WTC11 (cell line): ENCODE results near the gene HYAL1. TPM values are rescaled to one million over a fixed set of nuclear protein-coding genes. Genes with fewer than 3 reads are reported as not detected.

Experiments used
- ATAC-seq: fragments of 200-7000 bp; cut with Tn5 transposase; 2 replicates; pipeline ENCODE4 v1.10.0; 2021; ENCODE audit warnings: mild to moderate bottlenecking, moderate library complexity
- CTCF ChIA-PET: fragments of 300-600 bp; sonication (Branson Sonifier 250); formaldehyde crosslinking; loops from one replicate; lab custom pipeline; 2021; ENCODE audit warnings: antibody characterized with exemption; lab: Charles Lee
- POLR2A ChIA-PET: fragments of 350-600 bp; sonication (Branson Sonifier 250); formaldehyde crosslinking; loops from one replicate; lab custom pipeline; 2021; ENCODE audit warnings: antibody characterized with exemption; lab: Charles Lee
- DNase-seq: peaks from one replicate; pipeline ENCODE4 v3.0.0; 2021; ENCODE audit warnings: low spot score
- H3K27ac Mint-ChIP-seq: 2 replicates; pipeline ENCODE4 v1.8.0; 2021; ENCODE audit warnings: mixed read lengths
- H3K27me3 Mint-ChIP-seq: 2 replicates; pipeline ENCODE4 v1.8.0; 2021; ENCODE audit warnings: low read depth, mild to moderate bottlenecking, moderate library complexity, mixed read lengths
- H3K36me3 Mint-ChIP-seq: 2 replicates; pipeline ENCODE4 v1.8.0; 2021; ENCODE audit warnings: mixed read lengths
- H3K4me1 Mint-ChIP-seq: 2 replicates; pipeline ENCODE4 v1.8.0; 2022; ENCODE audit warnings: mixed read lengths
- H3K4me3 Mint-ChIP-seq: 2 replicates; pipeline ENCODE4 v1.8.0; 2021; ENCODE audit warnings: mild to moderate bottlenecking, moderate library complexity, mixed read lengths
- H3K9me3 Mint-ChIP-seq: 2 replicates; pipeline ENCODE4 v1.8.0; 2021; ENCODE audit warnings: mixed read lengths
- ATF2 ChIP-seq: sonication (generic); formaldehyde crosslinking; IDR thresholded peaks from 2 replicates; pipeline ENCODE4 v1.8.1; 2022; ENCODE audit warnings: low read depth, missing genetic modification reagents, borderline replicate concordance
- ERG ChIP-seq: fragments of 250-450 bp; sonication (Bioruptor Pico); IDR thresholded peaks from 2 replicates; pipeline ENCODE4 v1.8.0; 2021; ENCODE audit warnings: mild to moderate bottlenecking
- ESRRA ChIP-seq: sonication (generic); formaldehyde crosslinking; IDR thresholded peaks from 2 replicates; pipeline ENCODE4 v1.8.1; 2022; ENCODE audit warnings: mild to moderate bottlenecking, missing genetic modification reagents, borderline replicate concordance
- MAX ChIP-seq: sonication (generic); formaldehyde crosslinking; IDR thresholded peaks from 2 replicates; pipeline ENCODE4 v1.8.0; 2022; ENCODE audit warnings: mild to moderate bottlenecking, missing genetic modification reagents
- MYBL2 ChIP-seq: sonication (generic); formaldehyde crosslinking; IDR thresholded peaks from 2 replicates; pipeline ENCODE4 v1.8.1; 2023; ENCODE audit warnings: mild to moderate bottlenecking, moderate library complexity, missing genetic modification reagents
- NR3C1 ChIP-seq: sonication (generic); formaldehyde crosslinking; conservative IDR thresholded peaks from 2 replicates; pipeline ENCODE4 v1.8.1; 2023; ENCODE audit warnings: low read depth, mild to moderate bottlenecking, missing genetic modification reagents
- SMAD4 ChIP-seq: sonication (generic); formaldehyde crosslinking; IDR thresholded peaks from 2 replicates; pipeline ENCODE4 v1.8.0; 2022; ENCODE audit warnings: mild to moderate bottlenecking, missing genetic modification reagents
- SP1 ChIP-seq: sonication (generic); formaldehyde crosslinking; conservative IDR thresholded peaks from 2 replicates; pipeline ENCODE4 v1.8.1; 2022; ENCODE audit warnings: missing genetic modification reagents
- STAT6 ChIP-seq: sonication (generic); formaldehyde crosslinking; conservative IDR thresholded peaks from 2 replicates; pipeline ENCODE4 v1.8.1; 2023; ENCODE audit warnings: mild to moderate bottlenecking, low read depth, missing genetic modification reagents, moderate library complexity
- USF2 ChIP-seq: sonication (generic); formaldehyde crosslinking; IDR thresholded peaks from 2 replicates; pipeline ENCODE4 v1.8.1; 2023; ENCODE audit warnings: mild to moderate bottlenecking, missing genetic modification reagents, moderate library complexity
- ZBTB21 ChIP-seq: sonication (generic); formaldehyde crosslinking; IDR thresholded peaks from 2 replicates; pipeline ENCODE4 v1.8.1; 2023; ENCODE audit warnings: mild to moderate bottlenecking, missing genetic modification reagents, borderline replicate concordance
- total RNA-seq: library from RNA; stranded (reverse); gene quantifications from 3 replicates; pipeline ENCODE4 v1.2.3, GENCODE V29; 2021

Gene HYAL1
- total RNA-seq, 1 experiment from 2014 or later = 3.4 TPM

GRCh38 chr3:50264383-50264963, 38.9 kb downstream of the HYAL1 start:
- Mint-ChIP-seq H3K4me3 (peak overlapping the region; percentile 49), H3K27me3 (no peaks in the 10 kb centered on the region; the same call in 1 of the 2 replicates), H3K27ac (peak overlapping the region; percentile 99), H3K9me3 (no peaks in the 10 kb centered on the region)
- ATAC-seq = peak; percentile 67
- TF ChIP-seq ESRRA (CRISPR knock-in tag) (no peak), USF2 (CRISPR knock-in tag) (no peak), ZBTB21 (CRISPR knock-in tag) (peak; percentile 13; the same call in 1 of the 2 replicates), MYBL2 (CRISPR knock-in tag) (no peak), ERG (CRISPR knock-in tag) (no peak), SP1 (CRISPR knock-in tag) (peak; percentile 57), STAT6 (CRISPR knock-in tag) (no peak), SMAD4 (no peak), NR3C1 (CRISPR knock-in tag) (no peak)
- TF ChIP-seq, all 79 proteins: peak for 2
- peaks cover 53% of the 10 kb centered on the region for H3K4me1 Mint-ChIP-seq
- DNase-seq = peak; percentile 92
- CTCF ChIA-PET = interaction anchor here (0.5 to 4.4 kb wide), 35 partner anchors 8 to 888 kb away, joined by 3 to 73 read pairs (median 5); partner anchors contain the start of genes CISH, GNAI2, GNAT1 and HYAL1
- POLR2A ChIA-PET = interaction anchor here (0.6 to 1.8 kb wide), 10 partner anchors 18 to 174 kb away, joined by 3 to 13 read pairs (median 6); partner anchors contain the start of genes HYAL3 and NAA80
- no peaks in the 10 kb centered on the region for H3K36me3 Mint-ChIP-seq

GRCh38 chr3:50263478-50264382, 39.6 kb downstream of the HYAL1 start:
- no peak for DNase-seq
- TF ChIP-seq MAX (CRISPR knock-in tag) = 0 out of 2 replicates have a peak, but pooled peaks have one; percentile 1
- no peak for TF ChIP-seq ATF2 (CRISPR knock-in tag)
- no peaks in the 10 kb centered on the region; the same call in 1 of the 2 replicates for H3K27me3 Mint-ChIP-seq
- POLR2A ChIA-PET = interaction anchor here (0.6 to 1.8 kb wide), 9 partner anchors 17 to 324 kb away, joined by 3 to 13 read pairs (median 7); partner anchors contain the start of genes HYAL3 and NAA80
- no peaks in the 10 kb centered on the region for H3K9me3 Mint-ChIP-seq
- H3K27ac Mint-ChIP-seq = peak overlapping the region; percentile 99
- peaks cover 54% of the 10 kb centered on the region for H3K4me1 Mint-ChIP-seq
- CTCF ChIA-PET = interaction anchor here (0.5 to 4.4 kb wide), 26 partner anchors 9 to 1937 kb away, joined by 3 to 73 read pairs (median 6); partner anchors contain the start of genes GNAI2, GNAT1, HYAL1 and HYAL3
- ATAC-seq = no peak
- no peaks in the 10 kb centered on the region for H3K36me3 Mint-ChIP-seq
- peak overlapping the region; percentile 49 for H3K4me3 Mint-ChIP-seq
